IMR-90 (cell line): ENCODE data around the gene SPIN3. TPM values are rescaled to one million over a fixed set of nuclear protein-coding genes. Genes with fewer than 3 reads are reported as not detected.

ENCODE experiments used
- polyA plus RNA-seq, 3 experiments: library from polyadenylated mRNA; depleted of rRNA; stranded (reverse); fragments of >200 nt; gene quantifications; 2 replicates each; pipeline ENCODE4 v1.2.3, GENCODE V29; 2012; ENCODE audit warnings: low replicate concordance in 1 of 3
- total RNA-seq: library from RNA; depleted of rRNA; stranded (reverse); fragments of >200 nt; gene quantifications from 2 replicates; pipeline ENCODE4 v1.2.3, GENCODE V29; 2012; rRNA removed

Gene SPIN3
- total and polyA plus RNA-seq, 2 of the 4 experiments (the other 2 are of a cell fraction) = 4.3 to 5.3 TPM

Other genes with a start within 250 kb of the SPIN3 start
- gene SPIN2B, start 126.0 kb upstream of the SPIN3 start, total RNA-seq = 3.0 and 7.2 TPM in 2 replicates
- gene SPIN2B, start 126.0 kb upstream of the SPIN3 start, polyA plus RNA-seq (2012; rRNA removed) = 8.6 and 9.3 TPM in 2 replicates
- 0.18 and 0.28 TPM in 2 replicates for gene SPIN2A, start 141.9 kb upstream of the SPIN3 start, total RNA-seq
- gene SPIN2A, start 141.9 kb upstream of the SPIN3 start, polyA plus RNA-seq (2012; rRNA removed) = 0.10 and 0.63 TPM in 2 replicates